ENCODE data around the gene DPRX. TPM values are rescaled to one million over a fixed set of nuclear protein-coding genes. Genes with fewer than 3 reads are reported as not detected.

The DPRX gene
- total RNA-seq, 2 donors from 2014 or later = not detected

DNA sequence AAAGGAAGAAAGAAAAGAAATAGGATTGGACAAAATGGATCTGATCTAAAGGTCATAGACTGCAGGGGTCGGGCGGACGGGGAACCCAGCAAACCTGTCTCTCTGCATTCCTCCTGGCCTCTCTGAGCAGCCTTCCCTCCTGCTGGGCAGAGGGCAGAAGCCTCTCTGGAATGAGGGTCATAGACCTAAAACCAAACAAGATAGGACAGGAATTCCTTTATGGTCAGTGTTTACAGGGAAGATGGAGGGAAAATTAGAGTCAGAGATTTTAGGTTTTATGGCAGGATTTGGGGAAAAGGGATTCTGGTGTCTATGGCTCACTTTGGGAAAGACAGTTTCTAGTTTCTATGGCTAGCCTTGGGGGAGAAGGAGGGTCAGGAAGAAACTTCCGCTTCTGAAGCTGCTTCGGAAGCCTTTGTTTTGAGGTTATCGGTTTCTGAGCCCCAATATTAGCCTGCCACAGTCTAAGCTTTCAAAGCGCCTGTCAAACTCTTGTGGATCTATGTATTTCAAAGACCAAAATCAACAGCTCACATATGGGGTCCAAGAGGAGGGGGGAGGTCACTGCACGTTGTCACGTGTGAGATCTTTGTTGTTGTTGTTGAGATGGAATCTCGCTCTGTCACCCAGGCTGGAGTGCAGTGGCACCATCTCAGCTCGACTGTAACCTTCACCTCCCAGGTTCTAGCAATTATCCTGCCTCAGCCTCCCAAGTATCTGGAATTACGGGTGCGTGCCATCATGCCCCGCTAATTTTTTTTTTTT, 18.9 kb upstream of the DPRX start:
- H3K36me3 ChIP-seq = no peaks in the 10 kb centered on the region
- H3K27ac ChIP-seq = no peak overlapping the region
- H3K9ac ChIP-seq (ENCODE audit: low read depth in 2 of 2, low read length in 2 of 2) = no peak overlapping the region
- no peaks in the 10 kb centered on the region for H3K4me1 ChIP-seq
- no peaks in the 10 kb centered on the region for H3K9me3 ChIP-seq
- intact Hi-C loops (cut with DNase I) = no loop called here
- TF ChIP-seq, protein P1, sequence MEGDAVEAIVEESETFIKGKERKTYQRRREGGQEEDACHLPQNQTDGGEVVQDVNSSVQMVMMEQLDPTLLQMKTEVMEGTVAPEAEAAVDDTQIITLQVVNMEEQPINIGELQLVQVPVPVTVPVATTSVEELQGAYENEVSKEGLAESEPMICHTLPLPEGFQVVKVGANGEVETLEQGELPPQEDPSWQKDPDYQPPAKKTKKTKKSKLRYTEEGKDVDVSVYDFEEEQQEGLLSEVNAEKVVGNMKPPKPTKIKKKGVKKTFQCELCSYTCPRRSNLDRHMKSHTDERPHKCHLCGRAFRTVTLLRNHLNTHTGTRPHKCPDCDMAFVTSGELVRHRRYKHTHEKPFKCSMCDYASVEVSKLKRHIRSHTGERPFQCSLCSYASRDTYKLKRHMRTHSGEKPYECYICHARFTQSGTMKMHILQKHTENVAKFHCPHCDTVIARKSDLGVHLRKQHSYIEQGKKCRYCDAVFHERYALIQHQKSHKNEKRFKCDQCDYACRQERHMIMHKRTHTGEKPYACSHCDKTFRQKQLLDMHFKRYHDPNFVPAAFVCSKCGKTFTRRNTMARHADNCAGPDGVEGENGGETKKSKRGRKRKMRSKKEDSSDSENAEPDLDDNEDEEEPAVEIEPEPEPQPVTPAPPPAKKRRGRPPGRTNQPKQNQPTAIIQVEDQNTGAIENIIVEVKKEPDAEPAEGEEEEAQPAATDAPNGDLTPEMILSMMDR (IDR thresholded peaks at IDR 0.05) = no peak
- no peaks in the 10 kb centered on the region for H3K27me3 ChIP-seq
- no peak overlapping the region for H3K4me3 ChIP-seq
- DNase-seq = no peak

DNA sequence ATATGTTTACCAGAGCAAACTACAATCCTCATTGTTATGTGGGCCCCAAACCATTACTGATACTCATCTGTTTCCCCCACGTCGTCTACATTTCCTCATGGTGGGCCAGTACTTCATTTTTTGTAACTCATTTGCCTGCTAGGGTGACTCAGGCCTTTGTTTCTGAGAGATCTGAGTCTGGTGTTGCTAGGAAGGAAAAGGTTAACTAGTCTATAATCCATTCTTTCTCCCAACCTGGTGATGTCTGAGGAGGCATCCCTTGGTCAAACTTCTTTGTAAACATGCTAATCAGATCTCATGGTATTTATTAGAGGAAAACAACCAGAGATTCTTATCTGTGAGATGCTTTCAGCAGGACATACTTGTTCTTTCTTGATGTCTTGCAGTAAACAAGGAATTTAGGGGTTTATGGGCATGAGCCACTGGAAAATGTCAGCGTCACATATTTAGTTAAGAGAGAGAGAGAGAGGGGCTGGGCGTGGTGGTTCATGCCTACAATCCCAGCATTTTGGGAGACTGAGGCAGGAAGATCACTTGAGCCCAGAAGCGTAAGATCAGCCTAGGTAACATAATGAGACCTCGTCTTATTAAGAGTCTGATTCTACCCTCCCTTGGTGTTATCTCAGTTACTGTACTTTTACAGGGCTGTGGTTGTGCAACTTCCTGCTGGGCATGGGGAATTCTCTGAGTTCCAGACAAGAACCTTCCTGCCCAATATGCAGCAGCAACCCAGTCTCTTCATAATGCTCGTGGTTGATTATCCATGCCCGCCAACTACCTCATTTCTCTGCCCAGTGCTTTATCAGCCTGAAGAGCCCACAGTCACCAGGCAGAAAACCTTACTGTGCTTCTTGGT, 9.7 kb upstream of the DPRX start:
- H3K4me3 ChIP-seq = no peak overlapping the region
- no peaks in the 10 kb centered on the region for H3K27me3 ChIP-seq
- no peaks in the 10 kb centered on the region for H3K9me3 ChIP-seq
- H3K4me1 ChIP-seq = no peaks in the 10 kb centered on the region
- no peak for DNase-seq
- intact Hi-C loops (cut with DNase I) = no loop called here
- H3K9ac ChIP-seq (ENCODE audit: low read depth in 2 of 2, low read length in 2 of 2) = no peak overlapping the region
- H3K36me3 ChIP-seq = no peaks in the 10 kb centered on the region
- TF ChIP-seq, protein P1 (IDR thresholded peaks at IDR 0.05) = no peak
- no peak overlapping the region for H3K27ac ChIP-seq

DNA sequence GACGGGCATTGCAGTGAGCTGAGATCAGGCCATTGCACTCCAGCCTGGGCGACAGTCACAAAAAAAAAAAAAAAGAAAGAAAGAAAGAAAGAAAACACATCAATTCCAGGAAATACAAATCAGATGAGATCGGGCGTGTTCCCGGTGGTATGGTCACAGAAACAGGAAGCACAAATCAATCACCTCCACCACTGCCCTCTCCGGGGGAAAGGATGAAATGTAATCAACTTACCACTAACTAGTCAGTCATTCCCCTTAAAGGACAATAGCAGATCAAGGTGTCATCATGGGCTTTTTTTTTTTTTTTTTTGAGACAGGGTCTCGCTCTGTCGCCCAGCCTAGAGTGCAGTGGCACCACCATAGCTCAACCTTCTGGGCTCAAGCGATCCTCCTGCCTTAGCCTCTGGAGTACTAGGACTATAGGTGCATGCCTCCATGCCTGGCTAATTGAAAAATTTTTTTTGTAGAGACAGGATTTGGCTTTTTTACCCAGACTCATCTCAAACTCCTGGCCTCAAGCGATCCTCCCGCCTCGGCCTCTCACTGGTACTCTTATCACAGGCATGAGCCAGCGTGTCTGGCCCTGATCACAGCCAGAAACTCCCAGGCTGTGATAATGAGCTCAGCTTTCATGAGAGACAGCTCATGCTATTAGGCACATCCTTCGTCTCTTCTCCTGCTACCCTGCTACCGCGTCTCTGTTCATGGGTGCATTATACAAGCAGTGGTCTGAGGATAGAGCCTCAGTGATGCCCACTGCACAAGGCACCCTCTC, 6.8 kb upstream of the DPRX start:
- TF ChIP-seq, protein P1 (IDR thresholded peaks at IDR 0.05) = no peak
- H3K9me3 ChIP-seq = no peaks in the 10 kb centered on the region
- no peak for DNase-seq

DNA sequence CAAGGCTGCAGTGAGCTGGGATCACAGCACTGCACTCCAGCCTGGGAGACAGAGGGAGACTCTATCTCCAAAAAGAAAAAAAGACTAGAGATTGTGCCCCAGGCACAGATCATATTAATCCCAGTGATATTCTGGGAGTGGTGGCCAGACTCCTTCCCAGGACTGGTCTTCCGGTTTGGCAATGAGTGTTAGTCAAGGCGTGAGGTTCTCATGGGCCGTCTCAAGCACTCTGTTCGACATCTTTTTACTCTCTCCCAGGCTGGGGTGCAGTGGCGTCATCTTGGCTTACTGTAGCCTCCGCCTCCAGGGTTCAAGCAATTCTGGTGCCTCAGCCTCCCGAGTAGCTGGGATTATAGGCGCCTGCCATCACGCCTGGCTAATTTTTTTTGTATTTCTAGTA, 5.3 kb upstream of the DPRX start:
- no peak overlapping the region for H3K9ac ChIP-seq (ENCODE audit: low read depth in 2 of 2, low read length in 2 of 2)
- no peak overlapping the region for H3K4me3 ChIP-seq
- no peaks in the 10 kb centered on the region for H3K36me3 ChIP-seq
- TF ChIP-seq, protein P1 (IDR thresholded peaks at IDR 0.05) = no peak
- intact Hi-C loops (cut with DNase I) = no loop called here
- DNase-seq = no peak
- H3K4me1 ChIP-seq = no peaks in the 10 kb centered on the region
- H3K27ac ChIP-seq = no peak overlapping the region
- H3K27me3 ChIP-seq = no peaks in the 10 kb centered on the region
- no peaks in the 10 kb centered on the region for H3K9me3 ChIP-seq

More for the DNA sequence above, 6.8 kb upstream of the DPRX start:
- Histone ChIP-seq H3K27me3 (no peaks in the 10 kb centered on the region), H3K4me1 (no peaks in the 10 kb centered on the region), H3K4me3 (no peak overlapping the region), H3K36me3 (no peaks in the 10 kb centered on the region), H3K27ac (no peak overlapping the region), H3K9ac (ENCODE audit: low read depth in 2 of 2, low read length in 2 of 2) (no peak overlapping the region)
- intact Hi-C loops (cut with DNase I) = no loop called here

DNA sequence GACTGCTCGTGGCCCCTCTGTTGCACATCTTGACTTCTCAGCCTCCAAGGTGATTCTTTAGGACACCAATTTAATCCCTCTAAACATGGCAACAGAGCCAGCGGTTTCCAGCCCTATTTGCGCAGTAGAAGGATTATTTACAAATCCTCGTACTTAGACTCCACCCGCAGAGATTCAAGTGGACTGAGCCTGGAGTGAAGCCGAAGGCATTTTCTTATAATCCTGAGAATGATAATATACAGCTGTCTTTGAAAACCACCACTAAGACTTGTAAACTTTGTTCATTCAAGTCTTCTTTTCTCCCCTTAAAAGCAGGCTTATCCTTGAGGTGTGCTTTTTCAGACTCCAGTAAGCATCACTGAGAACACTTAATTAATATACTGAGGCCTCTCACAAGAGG, 4.8 kb upstream of the DPRX start:
- H3K36me3 ChIP-seq = no peaks in the 10 kb centered on the region
- TF ChIP-seq, protein P1 (IDR thresholded peaks at IDR 0.05) = no peak
- H3K9me3 ChIP-seq = no peaks in the 10 kb centered on the region
- no peak for DNase-seq
- no peak overlapping the region for H3K9ac ChIP-seq (ENCODE audit: low read depth in 2 of 2, low read length in 2 of 2)
- no peaks in the 10 kb centered on the region for H3K27me3 ChIP-seq
- no peak overlapping the region for H3K27ac ChIP-seq
- no peak overlapping the region for H3K4me3 ChIP-seq
- intact Hi-C loops (cut with DNase I) = no loop called here
- no peaks in the 10 kb centered on the region for H3K4me1 ChIP-seq

All from colonic mucosa (tissue), 4 donors.